NCI-H2107 (cell line): ENCODE results near the gene MYO1D.
A peak's percentile ranks its signal among the peaks of the same experiment; 100 is the strongest.
"Not testable (repeated sequence)": the region's sequence is repeated elsewhere in the genome, so short reads cannot be mapped to it uniquely, and the experiment has no call there.

Experiments
- DNase-seq: peaks from one replicate; lab custom pipeline; 2025; lab: John Stamatoyannopoulos, UW

MYO1D gene

GRCh38 chr17:32528825-32529224 lies 348.1 kb downstream of the MYO1D start:
- no peak for DNase-seq

GRCh38 chr17:32527146-32527545 lies 349.8 kb downstream of the MYO1D start:
- no peak for DNase-seq

- no peak for DNase-seq
Observed at GRCh38 chr17:32525122-32525521, 351.8 kb downstream of the MYO1D start.

GRCh38 chr17:32524553-32524880 lies 352.4 kb downstream of the MYO1D start:
- DNase-seq, result not testable (repeated sequence)

- DNase-seq, result no peak
Observed at GRCh38 chr17:32523827-32524552, 352.9 kb downstream of the MYO1D start.

GRCh38 chr17:32523017-32523680 lies 353.8 kb downstream of the MYO1D start:
- no peak for DNase-seq

GRCh38 chr17:32520737-32521404 lies 356.1 kb downstream of the MYO1D start:
- DNase-seq, result no peak

GRCh38 chr17:32520104-32520701 lies 356.7 kb downstream of the MYO1D start:
- no peak for DNase-seq

- peak; percentile 50 for DNase-seq
Observed at GRCh38 chr17:32519228-32520103, 357.5 kb downstream of the MYO1D start.

- no peak for DNase-seq
Observed at GRCh38 chr17:32518646-32519227, 358.2 kb downstream of the MYO1D start.

- no peak for DNase-seq
Observed at GRCh38 chr17:32517982-32518381, 358.9 kb downstream of the MYO1D start.

GRCh38 chr17:32516940-32517701 lies 359.8 kb downstream of the MYO1D start:
- DNase-seq, result no peak

GRCh38 chr17:32516450-32516849 lies 360.5 kb downstream of the MYO1D start:
- DNase-seq, result peak; percentile 39

- no peak for DNase-seq
Observed at GRCh38 chr17:32515677-32516383, 361.1 kb downstream of the MYO1D start.

GRCh38 chr17:32514606-32515005 lies 362.3 kb downstream of the MYO1D start:
- no peak for DNase-seq

GRCh38 chr17:32513579-32513978 lies 363.3 kb downstream of the MYO1D start:
- DNase-seq, result no peak

- no peak for DNase-seq
Observed at GRCh38 chr17:32512328-32512727, 364.6 kb downstream of the MYO1D start.

GRCh38 chr17:32510466-32510865 lies 366.5 kb downstream of the MYO1D start:
- DNase-seq, result no peak

GRCh38 chr17:32508926-32509325 lies 368.0 kb downstream of the MYO1D start:
- DNase-seq, result no peak
